Thoracic aorta (tissue), 2 donors: ENCODE measurements around the gene SP2. TPM values are rescaled to one million over a fixed set of nuclear protein-coding genes. Genes with fewer than 3 reads are reported as not detected.

Experiments
- ATAC-seq: fragments of 150-250 bp; one replicate; pipeline ENCODE4 v1.8.0; 2017; ENCODE audit warnings: low read depth; ENCODE audit not compliant: insufficient number of reproducible peaks, low FRiP score
- DNase-seq: peaks from one replicate; pipeline ENCODE4 v3.0.0-alpha.2; 2020; ENCODE audit warnings: low spot score
- H3K27ac ChIP-seq, 2 donors: fragments of 200-600 bp; sonication (generic); 1 replicate in 1 of 2; 2 replicates in 1 of 2; pipeline ENCODE4 v1.5.1; 2016; ENCODE audit warnings: mild to moderate bottlenecking in 2 of 2, moderate library complexity in 2 of 2
- H3K27me3 ChIP-seq: fragments of 200-600 bp; sonication (generic); replicated peaks from 2 replicates; pipeline ENCODE4 v1.6.0; 2016; ENCODE audit warnings: mild to moderate bottlenecking; ENCODE audit not compliant: insufficient read depth
- H3K36me3 ChIP-seq: fragments of 200-600 bp; sonication (generic); one replicate; pipeline ENCODE4 v1.5.1; 2016
- H3K4me1 ChIP-seq, 2 donors: fragments of 200-600 bp; sonication (generic); 1 replicate in 1 of 2; 2 replicates in 1 of 2; pipeline versions ENCODE4 v1.5.1 to v1.6.0; 2016; ENCODE audit warnings: low read depth in 2 of 2, mild to moderate bottlenecking in 1 of 2; ENCODE audit not compliant: control insufficient read depth in 1 of 2
- H3K4me3 ChIP-seq: fragments of 200-600 bp; sonication (generic); 2 replicates; pipeline ENCODE4 v1.5.1; 2016; ENCODE audit warnings: mild to moderate bottlenecking
- H3K9me3 ChIP-seq: fragments of 200-600 bp; sonication (generic); 2 replicates; pipeline ENCODE4 v1.5.1; 2016
- CTCF ChIP-seq: fragments of 200-600 bp; sonication (generic); IDR thresholded peaks from one replicate; pipeline ENCODE4 v1.5.1; 2019; ENCODE audit warnings: antibody characterized with exemption
- total RNA-seq, 2 donors: library from RNA; depleted of rRNA; stranded (reverse); fragments of >200 nt; gene quantifications; one replicate each; pipeline versions ENCODE4 v1.1.0 to v1.2.3, GENCODE V29; 2016

The SP2 gene
- total RNA-seq, 2 donors from 2014 or later = 6.4 to 10.9 TPM

GRCh38 chr17:47850692-47851573 is 45.1 kb upstream of the SP2 start, which contains the start of gene SP6:
Gene SP6, minus strand, starts transcription at chr17:47851163. Its CDS starts 2,734 bp downstream, at chr17:47848429.
- no peak for TF ChIP-seq CTCF
- Histone ChIP-seq H3K4me1 (peaks cover 8 to 31% of the 10 kb centered on the region in 2 donors), H3K9me3 (no peaks in the 10 kb centered on the region), H3K27ac (no peak within 1 kb of the TSS), H3K4me3 (peak within 1 kb of the TSS; percentile 59), H3K36me3 (no peaks in the 10 kb centered on the region), H3K27me3 (peaks cover 38% of the 10 kb centered on the region)
- ATAC-seq (peak; percentile 57), DNase-seq (no peak)

GRCh38 chr17:47851764-47852112 is 44.3 kb upstream of the SP2 start:
- TF ChIP-seq CTCF = no peak
- Histone ChIP-seq H3K36me3 (no peaks in the 10 kb centered on the region), H3K27me3 (peaks cover 36% of the 10 kb centered on the region), H3K4me1 (peaks cover 8 to 27% of the 10 kb centered on the region in 2 donors), H3K4me3 (no peak overlapping the region), H3K27ac (no peak overlapping the region), H3K9me3 (no peaks in the 10 kb centered on the region)
- DNase-seq = no peak
- no peak for ATAC-seq

- no peak overlapping the region for H3K27ac ChIP-seq
- H3K36me3 ChIP-seq = no peaks in the 10 kb centered on the region
- DNase-seq (no peak), ATAC-seq (no peak)
- no peak overlapping the region for H3K4me3 ChIP-seq
- H3K4me1 ChIP-seq = peaks cover 8 to 21% of the 10 kb centered on the region in 2 donors
- TF ChIP-seq CTCF = no peak
- peaks cover 30% of the 10 kb centered on the region for H3K27me3 ChIP-seq
- H3K9me3 ChIP-seq = no peaks in the 10 kb centered on the region
Measured at GRCh38 chr17:47852113-47852949, 43.7 kb upstream of the SP2 start.

GRCh38 chr17:47853616-47854015 is 42.4 kb upstream of the SP2 start:
- H3K4me3 ChIP-seq = no peak overlapping the region
- peaks cover 28% of the 10 kb centered on the region for H3K27me3 ChIP-seq
- H3K9me3 ChIP-seq = no peaks in the 10 kb centered on the region
- ATAC-seq = no peak
- no peak for TF ChIP-seq CTCF
- H3K27ac ChIP-seq = no peak overlapping the region
- H3K36me3 ChIP-seq = no peaks in the 10 kb centered on the region
- no peak for DNase-seq
- H3K4me1 ChIP-seq = peaks cover 8 to 15% of the 10 kb centered on the region in 2 donors

- Histone ChIP-seq H3K4me1 (peaks cover 7 to 12% of the 10 kb centered on the region in 2 donors), H3K4me3 (no peak overlapping the region), H3K36me3 (no peaks in the 10 kb centered on the region), H3K27ac (no peak overlapping the region), H3K27me3 (peaks cover 28% of the 10 kb centered on the region), H3K9me3 (no peaks in the 10 kb centered on the region)
- TF ChIP-seq CTCF = no peak
- ATAC-seq (no peak), DNase-seq (no peak)
Measured at GRCh38 chr17:47855737-47856136, 40.3 kb upstream of the SP2 start.
